Sciatic nerve (tissue), 2 donors: ENCODE data around the gene UBXN10. TPM values are rescaled to one million over a fixed set of nuclear protein-coding genes. Genes with fewer than 3 reads are reported as not detected.

ENCODE experiments used
- ATAC-seq: fragments of 200-7000 bp; cut with Tn5 transposase; one replicate; pipeline ENCODE4 v1.9.1; 2020; ENCODE audit warnings: mild to moderate bottlenecking, moderate library complexity
- DNase-seq: peaks from one replicate; pipeline ENCODE4 v3.0.0-alpha.2; 2020; ENCODE audit warnings: low spot score
- intact Hi-C: fragments of 100-400 bp; cut with DNase I; formaldehyde crosslinking; loops from one replicate; pipeline ENCODE4 v1.14.2; 2022
- total RNA-seq: library from RNA; stranded (reverse); fragmentation: NEBNext Ultra II Directional; extraction: Animal tissue kit (Norgen Biotek cat#: 25700); gene quantifications from one replicate; pipeline ENCODE4 v1.2.1, GENCODE V29; 2021
- donor health status: DM: no; HTN: no; CAD: no.
- donor health status: DM: no; HTN: no; CAD: no.

UBXN10 gene
- total RNA-seq = 0.13 TPM

- DNase-seq (peak; percentile 64), ATAC-seq (peak; percentile 49)
- intact Hi-C loops = no loop called here
Observed at GRCh38 chr1:20185834-20186782, at the start of gene UBXN10, which contains the start of gene PLA2G2C. TSS of gene UBXN10 (plus strand) at chr1:20186096. CDS start at chr1:20190562, 4,466 bp downstream. TSS of gene PLA2G2C (minus strand) at chr1:20186518. CDS start at chr1:20177363, 9,155 bp downstream.

- intact Hi-C loops = no loop called here
- DNase-seq (no peak), ATAC-seq (no peak)
Observed at GRCh38 chr1:20136249-20136648, 49.6 kb upstream of the UBXN10 start.

GRCh38 chr1:20137055-20137454 lies 48.8 kb upstream of the UBXN10 start:
- ATAC-seq (no peak), DNase-seq (peak; percentile 13)
- intact Hi-C loops = no loop called here

GRCh38 chr1:20137604-20138003 lies 48.3 kb upstream of the UBXN10 start:
- ATAC-seq (no peak), DNase-seq (peak; percentile 17)
- intact Hi-C loops = no loop called here

GRCh38 chr1:20138346-20138745 lies 47.5 kb upstream of the UBXN10 start:
- no peak for ATAC-seq
- DNase-seq = peak; percentile 28
- intact Hi-C loops = no loop called here

GRCh38 chr1:20138961-20139550 lies 46.8 kb upstream of the UBXN10 start, which contains the start of gene PLA2G2F:
TSS of gene PLA2G2F (plus strand) at chr1:20139323. CDS start at chr1:20139428, 105 bp downstream.
- ATAC-seq (no peak), DNase-seq (peak; percentile 36)
- intact Hi-C loops = no loop called here

DNA sequence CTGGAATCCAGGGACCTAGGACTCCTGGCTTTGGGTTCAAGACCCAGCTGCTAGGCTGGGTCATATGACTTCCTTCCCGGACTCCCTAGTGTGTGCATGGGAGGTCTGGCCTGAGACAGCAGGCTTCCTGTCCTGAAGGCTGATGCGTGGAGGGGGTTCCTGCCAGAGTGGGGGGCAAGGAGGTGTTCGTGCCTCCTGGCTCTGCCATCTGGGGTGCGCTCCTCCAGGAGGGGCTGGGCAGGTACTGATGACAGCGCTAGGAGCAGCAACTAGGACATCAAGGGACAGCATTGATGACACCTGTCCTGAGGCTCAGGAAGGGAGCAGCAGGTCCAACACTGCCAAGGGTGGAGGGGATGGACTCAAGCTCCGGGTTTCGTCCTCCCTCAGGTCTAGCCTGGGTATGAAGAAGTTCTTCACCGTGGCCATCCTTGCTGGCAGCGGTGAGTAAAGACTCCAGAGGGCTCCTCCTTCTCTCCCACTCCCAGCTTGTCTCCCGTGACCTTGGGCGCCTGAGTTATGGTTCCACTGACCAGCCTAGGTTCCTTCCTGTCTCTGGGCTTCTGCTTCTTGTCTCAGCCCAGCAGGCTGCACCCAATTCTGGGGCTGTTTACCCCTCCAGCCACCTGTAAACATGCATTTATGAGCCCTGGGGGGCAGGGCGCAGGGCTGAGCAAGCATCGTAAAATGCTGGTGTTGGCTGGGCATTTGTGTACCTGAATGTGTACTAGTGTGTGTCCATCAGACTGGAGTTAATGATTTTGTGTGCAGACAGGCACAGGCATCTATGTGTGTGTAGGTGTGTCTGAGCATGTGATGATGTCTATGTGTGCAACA lies 45.9 kb upstream of the UBXN10 start:
- intact Hi-C loops = no loop called here
- peak; percentile 25 for DNase-seq
- ATAC-seq = no peak

DNA sequence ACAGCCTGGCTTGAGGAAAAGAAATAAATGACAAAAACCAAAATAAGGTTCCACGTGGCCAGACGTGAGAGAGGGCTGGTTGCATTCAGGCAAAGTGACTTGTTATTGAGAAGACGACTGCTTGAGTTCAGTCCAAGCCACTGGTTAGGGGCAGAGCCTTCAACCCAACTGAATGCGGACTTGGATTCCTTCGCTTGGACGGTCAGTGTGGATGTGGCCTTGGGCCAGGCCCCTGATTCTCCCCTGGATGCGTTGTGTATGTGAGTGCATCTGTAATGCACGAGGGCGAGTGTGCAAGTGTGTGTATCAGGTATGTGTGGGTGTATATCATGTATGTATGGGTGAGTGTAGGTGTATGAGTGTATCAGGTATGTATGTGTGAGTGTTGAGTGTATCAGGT lies 44.9 kb upstream of the UBXN10 start:
- intact Hi-C loops = no loop called here
- ATAC-seq (no peak), DNase-seq (peak; percentile 34)

- peak; percentile 19 for DNase-seq
- intact Hi-C loops = no loop called here
- ATAC-seq = no peak
Observed at GRCh38 chr1:20141466-20141865, 44.4 kb upstream of the UBXN10 start.

- DNase-seq (peak; percentile 33), ATAC-seq (no peak)
- intact Hi-C loops = no loop called here
Observed at GRCh38 chr1:20142001-20142710, 43.7 kb upstream of the UBXN10 start.

GRCh38 chr1:20143318-20143717 lies 42.6 kb upstream of the UBXN10 start:
- ATAC-seq (no peak), DNase-seq (peak; percentile 12)
- intact Hi-C loops = no loop called here

- ATAC-seq (no peak), DNase-seq (no peak)
- intact Hi-C loops = no loop called here
Observed at GRCh38 chr1:20143734-20144565, 41.9 kb upstream of the UBXN10 start.

GRCh38 chr1:20147846-20148570 lies 37.9 kb upstream of the UBXN10 start:
- no peak for DNase-seq

GRCh38 chr1:20148571-20149500 lies 37.1 kb upstream of the UBXN10 start:
- ATAC-seq = no peak
- intact Hi-C loops = no loop called here
- no peak for DNase-seq

More at GRCh38 chr1:20147846-20148570, 37.9 kb upstream of the UBXN10 start:
- no peak for ATAC-seq
- intact Hi-C loops = no loop called here

DNA sequence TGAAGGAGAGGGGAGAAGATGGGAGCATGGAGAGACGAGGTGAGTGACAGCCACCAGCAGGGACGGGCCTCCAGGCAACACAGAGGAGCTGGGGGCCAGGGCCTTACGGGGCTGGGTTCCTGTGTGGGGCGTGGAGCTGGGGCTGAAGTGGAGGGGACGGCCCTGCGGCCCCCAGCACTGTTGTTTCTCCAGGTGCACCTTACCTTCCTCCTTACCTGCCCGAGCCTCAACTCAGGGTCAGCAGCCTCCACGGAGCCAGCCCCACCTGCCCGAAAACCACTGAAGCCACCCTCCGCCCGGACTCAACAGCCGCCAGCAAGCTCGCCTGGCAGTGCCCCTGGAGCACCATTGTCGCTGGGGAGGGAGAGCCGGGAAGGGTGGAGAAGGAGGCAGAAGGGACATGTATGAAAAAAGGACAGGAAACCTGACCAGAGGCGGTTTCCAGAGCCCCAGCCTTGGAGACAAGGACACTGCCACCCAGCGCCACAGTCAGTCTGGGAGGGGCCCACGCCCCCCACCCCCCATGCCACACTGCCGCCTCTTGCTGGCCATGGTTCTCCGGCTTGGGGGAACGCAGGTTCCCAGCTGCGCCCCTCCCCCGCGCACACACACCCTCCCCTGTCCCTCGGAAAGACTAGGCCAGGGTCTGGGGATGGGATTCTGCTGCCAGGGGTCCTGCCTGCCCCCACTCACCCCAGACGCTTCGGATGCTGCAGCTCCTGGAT lies 36.1 kb upstream of the UBXN10 start:
- no peak for DNase-seq
- intact Hi-C loops = no loop called here
- no peak for ATAC-seq

DNA sequence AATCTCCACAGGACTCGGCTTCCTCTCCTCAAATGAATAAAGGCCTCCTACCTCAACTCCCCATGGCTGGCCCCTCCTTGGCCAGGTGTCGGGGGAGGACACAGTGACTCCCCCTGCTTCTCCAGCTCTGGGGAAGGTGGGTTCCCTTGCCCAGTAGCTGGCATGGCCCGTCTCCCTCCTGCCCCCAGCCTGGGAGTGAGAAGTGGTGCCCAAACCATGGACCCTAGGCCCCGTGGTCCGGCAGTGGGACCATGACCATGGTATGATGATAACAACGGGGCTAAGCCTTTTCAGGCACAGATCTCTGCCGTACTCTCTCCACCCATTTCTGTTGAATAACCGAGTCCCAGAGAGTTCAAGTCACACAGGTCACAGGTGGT lies 35.6 kb upstream of the UBXN10 start:
- ATAC-seq = no peak
- no peak for DNase-seq
- intact Hi-C loops = no loop called here
